CD4-positive, CD25-positive, alpha-beta regulatory T cell (primary cell): Measurements from ENCODE around the gene HOTAIR. TPM values are rescaled to one million over a fixed set of nuclear protein-coding genes. Genes with fewer than 3 reads are reported as not detected.

ENCODE experiments used
- ATAC-seq, 2 donors: fragments of 150-1000 bp; cut with Tn5 transposase; one replicate each; pipeline ENCODE4 v1.10.0; 2021; ENCODE audit warnings: low read depth in 2 of 2, moderate number of reproducible peaks in 2 of 2, moderate library complexity in 1 of 2
- DNase-seq, 3 donors: peaks; one replicate each; pipeline versions ENCODE4 v3.0.0 to v3.0.0-alpha.2; 2012 to 2022; ENCODE audit warnings: mixed read lengths in 1 of 3
- H3K27ac ChIP-seq: one replicate; pipeline ENCODE4 v1.7.0; 2013; ENCODE audit warnings: mild to moderate bottlenecking, low read length; ENCODE audit not compliant: insufficient read depth, poor library complexity, severe bottlenecking
- H3K27me3 ChIP-seq: one replicate; pipeline ENCODE4 v1.7.0; 2013; ENCODE audit warnings: low read length; ENCODE audit not compliant: control insufficient read depth, insufficient read depth
- H3K36me3 ChIP-seq: one replicate; pipeline ENCODE4 v1.7.0; 2013; ENCODE audit warnings: mild to moderate bottlenecking, low read length, moderate library complexity; ENCODE audit not compliant: control insufficient read depth, insufficient read depth
- H3K4me1 ChIP-seq: 2 replicates; pipeline ENCODE4 v1.7.0; 2013; ENCODE audit warnings: mild to moderate bottlenecking, low read length; ENCODE audit not compliant: insufficient read depth, control insufficient read depth, poor library complexity, severe bottlenecking
- H3K4me3 ChIP-seq: one replicate; pipeline ENCODE4 v1.7.0; 2013; ENCODE audit warnings: low read depth, mild to moderate bottlenecking, low read length, moderate library complexity
- H3K9me3 ChIP-seq, 2 experiments: 1 replicate in 1 of 2; 2 replicates in 1 of 2; pipeline ENCODE4 v1.7.0; 2013; ENCODE audit warnings: low read length in 2 of 2, mild to moderate bottlenecking in 1 of 2, moderate library complexity in 1 of 2; ENCODE audit not compliant: control insufficient read depth in 2 of 2
- H3K27ac Mint-ChIP-seq, 3 donors: one replicate each; pipeline ENCODE4 v1.8.0; 2020 to 2022; ENCODE audit warnings: mild to moderate bottlenecking in 3 of 3, mixed read lengths in 3 of 3, moderate library complexity in 2 of 3
- H3K27me3 Mint-ChIP-seq: one replicate; pipeline ENCODE4 v1.8.0; 2022; ENCODE audit warnings: mild to moderate bottlenecking, mixed read lengths
- H3K36me3 Mint-ChIP-seq: one replicate; pipeline ENCODE4 v1.8.0; 2020; ENCODE audit warnings: mixed read lengths
- H3K4me1 Mint-ChIP-seq, 4 donors: one replicate each; pipeline ENCODE4 v1.8.0; 2020 to 2022; ENCODE audit warnings: mixed read lengths in 4 of 4, mild to moderate bottlenecking in 1 of 4
- H3K4me3 Mint-ChIP-seq, 4 donors: one replicate each; pipeline ENCODE4 v1.8.0; 2020 to 2022; ENCODE audit warnings: mild to moderate bottlenecking in 4 of 4, mixed read lengths in 4 of 4, moderate library complexity in 3 of 4
- H3K9me3 Mint-ChIP-seq, 7 donors: one replicate each; pipeline ENCODE4 v1.8.0; 2020 to 2022; ENCODE audit warnings: mixed read lengths in 7 of 7, mild to moderate bottlenecking in 3 of 7, moderate library complexity in 2 of 7
- polyA plus RNA-seq, 4 donors: library from polyadenylated mRNA; unstranded; fragments of 300-500 nt; fragmentation: Illumina TruSeq; gene quantifications; one replicate each; pipeline ENCODE4 v1.2.3, GENCODE V29; 2021
- total RNA-seq: library from RNA; stranded (reverse); gene quantifications from one replicate; pipeline ENCODE4 v1.2.3, GENCODE V29; 2022

HOTAIR gene
- total and polyA plus RNA-seq, 5 donors from 2014 or later = not detected

GRCh38 chr12:53990311-53991076, 15.7 kb upstream of the HOTAIR start:
- no peak for ATAC-seq
- H3K4me3 ChIP-seq = no peak overlapping the region
- no peaks in the 10 kb centered on the region for H3K36me3 Mint-ChIP-seq
- DNase-seq = no peak
- no peak overlapping the region for H3K27ac Mint-ChIP-seq
- H3K9me3 Mint-ChIP-seq = peaks cover 0 to 5% (median 0%) of the 10 kb centered on the region in 7 donors
- H3K4me1 Mint-ChIP-seq = peaks cover 21 to 63% (median 39%) of the 10 kb centered on the region in 4 donors
- H3K4me1 ChIP-seq = peaks cover 35% of the 10 kb centered on the region
- peak overlapping the region in 2 of 4 donors; percentile 10 to 59 for H3K4me3 Mint-ChIP-seq
- no peaks in the 10 kb centered on the region for H3K9me3 ChIP-seq
- no peak overlapping the region for H3K27ac ChIP-seq
- H3K27me3 Mint-ChIP-seq = peaks cover 99% of the 10 kb centered on the region
- no peaks in the 10 kb centered on the region for H3K36me3 ChIP-seq
- H3K27me3 ChIP-seq = peaks cover 67% of the 10 kb centered on the region

- no peak overlapping the region for H3K4me3 ChIP-seq
- H3K27me3 ChIP-seq = peaks cover 63% of the 10 kb centered on the region
- Mint-ChIP-seq H3K9me3 (peaks cover 0 to 8% (median 0%) of the 10 kb centered on the region in 7 donors), H3K27ac (no peak overlapping the region), H3K27me3 (peaks cover 99% of the 10 kb centered on the region), H3K36me3 (no peaks in the 10 kb centered on the region), H3K4me3 (peak overlapping the region; percentile 16 to 59 (median 52)), H3K4me1 (peaks cover 15 to 62% (median 39%) of the 10 kb centered on the region in 4 donors)
- DNase-seq (peak in 1 of 3 donors; percentile 65), ATAC-seq (no peak)
- H3K36me3 ChIP-seq = no peaks in the 10 kb centered on the region
- H3K9me3 ChIP-seq = no peaks in the 10 kb centered on the region
- H3K4me1 ChIP-seq = peaks cover 32% of the 10 kb centered on the region
- no peak overlapping the region for H3K27ac ChIP-seq
Observed at GRCh38 chr12:53989227-53990113, 14.7 kb upstream of the HOTAIR start.

- Histone ChIP-seq H3K27me3 (peaks cover 63% of the 10 kb centered on the region), H3K4me3 (no peak overlapping the region), H3K9me3 (peaks cover 0 to 3% of the 10 kb centered on the region in 2 experiments), H3K4me1 (peaks cover 30% of the 10 kb centered on the region), H3K36me3 (no peaks in the 10 kb centered on the region), H3K27ac (no peak overlapping the region)
- ATAC-seq = no peak
- no peak for DNase-seq
- Mint-ChIP-seq H3K4me1 (peaks cover 15 to 59% (median 36%) of the 10 kb centered on the region in 4 donors), H3K36me3 (no peaks in the 10 kb centered on the region), H3K27ac (no peak overlapping the region), H3K9me3 (peaks cover 0 to 8% (median 0%) of the 10 kb centered on the region in 7 donors), H3K27me3 (peaks cover 96% of the 10 kb centered on the region), H3K4me3 (peak overlapping the region in 2 of 4 donors; percentile 57 to 59)
Observed at GRCh38 chr12:53988541-53989226, 13.9 kb upstream of the HOTAIR start.

- no peak overlapping the region for H3K27ac ChIP-seq
- ATAC-seq (no peak), DNase-seq (no peak)
- peaks cover 30% of the 10 kb centered on the region for H3K4me1 ChIP-seq
- no peaks in the 10 kb centered on the region for H3K36me3 ChIP-seq
- no peak overlapping the region for H3K4me3 ChIP-seq
- Mint-ChIP-seq H3K27me3 (peaks cover 96% of the 10 kb centered on the region), H3K9me3 (peaks cover 0 to 8% (median 0%) of the 10 kb centered on the region in 7 donors), H3K4me3 (peak overlapping the region in 2 of 4 donors; percentile 14 to 23), H3K27ac (no peak overlapping the region), H3K4me1 (peaks cover 15 to 63% (median 34%) of the 10 kb centered on the region in 4 donors), H3K36me3 (no peaks in the 10 kb centered on the region)
- peaks cover 0 to 5% of the 10 kb centered on the region in 2 experiments for H3K9me3 ChIP-seq
- H3K27me3 ChIP-seq = peaks cover 60% of the 10 kb centered on the region
Observed at GRCh38 chr12:53987787-53988230, 13.1 kb upstream of the HOTAIR start.

- H3K4me1 ChIP-seq = peaks cover 30% of the 10 kb centered on the region
- peaks cover 15 to 65% (median 34%) of the 10 kb centered on the region in 4 donors for H3K4me1 Mint-ChIP-seq
- ATAC-seq (no peak), DNase-seq (no peak)
- no peaks in the 10 kb centered on the region for H3K36me3 ChIP-seq
- peaks cover 59% of the 10 kb centered on the region for H3K27me3 ChIP-seq
- H3K4me3 ChIP-seq = no peak overlapping the region
- peaks cover 96% of the 10 kb centered on the region for H3K27me3 Mint-ChIP-seq
- H3K9me3 Mint-ChIP-seq = peaks cover 0 to 8% (median 0%) of the 10 kb centered on the region in 7 donors
- H3K36me3 Mint-ChIP-seq = no peaks in the 10 kb centered on the region
- peaks cover 0 to 5% of the 10 kb centered on the region in 2 experiments for H3K9me3 ChIP-seq
- peak overlapping the region in 2 of 4 donors; percentile 15 to 29 for H3K4me3 Mint-ChIP-seq
- no peak overlapping the region for H3K27ac Mint-ChIP-seq
- H3K27ac ChIP-seq = no peak overlapping the region
Observed at GRCh38 chr12:53986686-53987483, 12.1 kb upstream of the HOTAIR start.

GRCh38 chr12:53985994-53986685, 11.4 kb upstream of the HOTAIR start:
- Mint-ChIP-seq H3K27ac (peak overlapping the region in 1 of 3 donors; percentile 38), H3K27me3 (peaks cover 96% of the 10 kb centered on the region), H3K4me3 (peak overlapping the region in 3 of 4 donors; percentile 29 to 65 (median 51)), H3K4me1 (peaks cover 16 to 65% (median 33%) of the 10 kb centered on the region in 4 donors), H3K9me3 (peaks cover 0 to 8% (median 0%) of the 10 kb centered on the region in 7 donors), H3K36me3 (no peaks in the 10 kb centered on the region)
- Histone ChIP-seq H3K36me3 (no peaks in the 10 kb centered on the region), H3K27me3 (peaks cover 57% of the 10 kb centered on the region), H3K4me1 (peaks cover 30% of the 10 kb centered on the region), H3K27ac (no peak overlapping the region), H3K9me3 (peaks cover 0 to 5% of the 10 kb centered on the region in 2 experiments), H3K4me3 (no peak overlapping the region)
- DNase-seq (peak in 1 of 3 donors; percentile 41), ATAC-seq (no peak)
